HG03103 (cell line): ENCODE results near the gene P4HA2.

Experiments
- ATAC-seq: cut with Tn5 transposase; IDR thresholded peaks from one replicate; pipeline ENCODE4 v1.9.1; 2021; ENCODE audit warnings: low read depth; ENCODE audit not compliant: unreplicated experiment

P4HA2 gene

GRCh38 chr5:132265336-132266030 lies 37.8 kb upstream of the P4HA2 start:
- no peak for ATAC-seq

GRCh38 chr5:132264546-132265335 lies 37.1 kb upstream of the P4HA2 start:
- no peak for ATAC-seq

GRCh38 chr5:132263548-132264261 lies 36.1 kb upstream of the P4HA2 start:
- no peak for ATAC-seq

- ATAC-seq: no peak
Observed at GRCh38 chr5:132262882-132263547, 35.4 kb upstream of the P4HA2 start.

DNA sequence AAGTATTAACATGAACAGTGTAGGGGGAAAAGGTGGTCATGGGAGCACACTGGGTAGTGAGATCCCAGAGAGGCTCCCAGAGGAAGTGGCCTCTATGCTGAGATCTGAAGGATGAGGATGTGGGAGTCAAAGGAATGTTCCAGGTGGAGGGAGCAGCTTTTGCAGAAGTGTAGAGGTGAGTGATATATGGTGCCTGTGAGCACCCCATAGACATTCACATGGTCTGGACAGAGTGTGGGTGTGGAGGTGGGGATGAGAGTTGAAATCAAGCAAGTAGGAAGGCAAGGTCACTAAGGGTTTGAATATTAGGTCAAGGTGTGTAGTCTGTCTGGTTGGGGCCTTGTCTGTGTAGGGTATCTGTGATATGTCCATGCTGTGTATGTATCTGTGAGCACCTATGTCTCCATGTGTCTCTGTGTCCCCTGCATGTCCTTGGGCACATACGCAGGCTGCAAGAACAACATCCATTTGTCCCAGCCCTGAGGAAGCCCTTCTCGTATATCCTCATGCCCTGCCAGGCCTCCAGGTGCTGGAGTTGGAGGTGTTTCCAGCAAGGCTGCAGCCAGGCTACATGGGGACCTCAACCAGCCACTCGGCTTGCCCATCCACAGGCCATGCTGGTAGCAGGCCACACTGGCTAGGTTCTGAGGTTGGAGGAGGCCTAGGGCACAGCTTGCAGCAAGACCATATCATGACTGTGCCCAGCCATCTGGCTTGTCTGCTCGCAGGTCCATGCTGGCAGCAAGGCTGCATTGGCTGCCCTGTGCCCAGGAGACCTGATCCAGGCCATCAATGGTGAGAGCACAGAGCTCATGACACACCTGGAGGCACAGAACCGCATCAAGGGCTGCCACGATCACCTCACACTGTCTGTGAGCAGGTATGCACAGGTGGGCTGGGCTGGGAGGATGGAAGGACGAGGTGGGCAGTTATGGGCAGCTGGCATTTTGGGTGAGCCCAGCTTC lies 34.5 kb upstream of the P4HA2 start:
- ATAC-seq: no peak

DNA sequence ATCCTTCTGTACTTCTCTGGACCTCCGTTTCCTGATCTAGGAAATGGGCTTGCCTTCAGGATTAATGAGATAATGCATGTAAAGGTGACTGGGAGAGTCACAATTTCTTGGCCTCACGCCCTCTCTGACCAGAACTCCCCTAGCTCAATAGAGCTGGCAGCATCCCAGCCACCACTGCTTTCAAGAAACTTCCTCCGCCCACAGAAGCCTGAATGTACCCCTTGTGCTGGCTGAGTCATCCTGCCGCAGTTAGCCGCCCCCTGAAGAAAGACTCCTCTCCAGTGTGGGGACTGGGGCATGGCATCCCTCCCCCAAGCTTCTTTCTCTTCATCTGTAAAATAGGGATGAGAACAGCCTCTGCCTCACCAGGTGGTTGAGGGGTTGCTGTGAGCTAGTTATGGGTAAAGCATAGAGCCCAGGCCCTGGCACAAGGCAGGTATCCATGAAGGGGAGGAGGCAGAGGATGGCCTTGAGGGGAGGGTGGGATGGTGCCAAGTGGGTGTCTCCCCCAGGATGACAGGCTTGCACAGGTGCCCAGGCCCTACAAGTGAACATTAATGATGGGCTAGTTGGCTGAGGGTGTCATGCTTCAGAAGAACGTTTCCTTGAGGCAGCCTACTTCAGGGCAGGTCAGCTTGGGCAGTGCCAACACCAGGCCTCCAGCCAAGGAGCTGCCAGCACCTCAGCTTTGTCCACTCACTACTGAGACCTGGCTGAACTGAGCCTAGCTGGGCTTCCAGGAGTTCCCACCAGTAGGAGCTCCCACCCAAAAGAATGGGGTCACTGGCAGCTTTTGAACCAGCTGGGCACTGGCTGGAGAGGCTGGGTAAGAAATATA lies 33.3 kb upstream of the P4HA2 start:
- peak; percentile 45 for ATAC-seq

DNA sequence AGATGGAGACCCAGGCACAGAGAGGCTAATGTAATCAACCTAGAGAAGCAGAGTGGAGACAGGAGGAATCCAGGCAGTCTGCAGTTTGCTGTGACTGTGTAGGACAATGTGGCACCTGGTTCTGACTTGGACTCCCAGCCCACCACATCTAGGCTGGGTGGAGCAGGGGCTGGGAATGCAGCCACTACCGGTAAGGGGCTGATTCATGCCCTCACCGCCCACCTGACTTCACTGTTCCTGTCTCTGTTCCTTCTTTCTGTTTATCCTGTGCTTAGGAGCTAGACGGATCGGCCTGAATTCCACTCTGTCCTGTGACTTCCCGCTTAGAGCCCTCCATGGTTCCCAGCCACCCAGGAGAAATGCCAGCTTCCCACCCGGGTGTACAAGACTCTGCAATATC lies 32.4 kb upstream of the P4HA2 start:
- ATAC-seq: no peak

DNA sequence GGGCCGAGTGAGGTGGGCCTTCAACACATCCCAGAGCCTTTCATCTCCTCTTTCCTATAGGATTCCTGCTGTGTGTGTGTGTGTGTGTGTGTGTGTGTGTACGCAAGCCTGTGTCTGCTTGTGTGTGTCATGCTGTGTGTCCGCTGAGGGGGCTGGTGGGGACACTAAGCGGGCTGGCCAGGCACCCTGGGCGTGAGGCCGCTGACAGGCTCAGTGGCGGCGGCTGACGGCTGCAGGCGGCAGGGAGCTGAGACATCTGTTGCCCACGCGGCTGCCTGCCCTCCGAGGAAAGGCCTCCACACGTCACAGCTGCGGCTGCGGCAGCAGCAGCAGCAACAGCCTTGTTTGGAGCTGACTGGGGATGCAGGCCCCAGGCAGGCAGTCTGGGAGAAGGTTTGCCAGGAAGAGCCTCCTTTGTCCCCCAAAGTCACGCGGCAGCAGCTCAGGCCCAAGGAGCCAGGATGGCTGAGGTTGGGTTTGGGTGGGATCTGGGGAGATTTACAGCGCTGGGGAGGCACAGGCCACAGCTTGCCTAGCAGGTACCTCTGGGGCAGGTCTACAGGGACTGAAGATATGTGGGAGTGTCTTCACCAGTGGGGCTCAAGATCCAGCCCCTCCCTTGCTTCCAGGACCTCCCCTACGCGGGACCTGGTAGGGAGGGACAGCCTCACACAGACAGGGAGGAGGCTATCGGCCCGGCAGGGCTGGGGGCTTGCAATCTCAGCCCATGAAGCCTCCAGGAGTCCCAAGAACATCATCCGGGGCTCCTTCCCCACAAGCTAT lies 31.6 kb upstream of the P4HA2 start:
- ATAC-seq: no peak

DNA sequence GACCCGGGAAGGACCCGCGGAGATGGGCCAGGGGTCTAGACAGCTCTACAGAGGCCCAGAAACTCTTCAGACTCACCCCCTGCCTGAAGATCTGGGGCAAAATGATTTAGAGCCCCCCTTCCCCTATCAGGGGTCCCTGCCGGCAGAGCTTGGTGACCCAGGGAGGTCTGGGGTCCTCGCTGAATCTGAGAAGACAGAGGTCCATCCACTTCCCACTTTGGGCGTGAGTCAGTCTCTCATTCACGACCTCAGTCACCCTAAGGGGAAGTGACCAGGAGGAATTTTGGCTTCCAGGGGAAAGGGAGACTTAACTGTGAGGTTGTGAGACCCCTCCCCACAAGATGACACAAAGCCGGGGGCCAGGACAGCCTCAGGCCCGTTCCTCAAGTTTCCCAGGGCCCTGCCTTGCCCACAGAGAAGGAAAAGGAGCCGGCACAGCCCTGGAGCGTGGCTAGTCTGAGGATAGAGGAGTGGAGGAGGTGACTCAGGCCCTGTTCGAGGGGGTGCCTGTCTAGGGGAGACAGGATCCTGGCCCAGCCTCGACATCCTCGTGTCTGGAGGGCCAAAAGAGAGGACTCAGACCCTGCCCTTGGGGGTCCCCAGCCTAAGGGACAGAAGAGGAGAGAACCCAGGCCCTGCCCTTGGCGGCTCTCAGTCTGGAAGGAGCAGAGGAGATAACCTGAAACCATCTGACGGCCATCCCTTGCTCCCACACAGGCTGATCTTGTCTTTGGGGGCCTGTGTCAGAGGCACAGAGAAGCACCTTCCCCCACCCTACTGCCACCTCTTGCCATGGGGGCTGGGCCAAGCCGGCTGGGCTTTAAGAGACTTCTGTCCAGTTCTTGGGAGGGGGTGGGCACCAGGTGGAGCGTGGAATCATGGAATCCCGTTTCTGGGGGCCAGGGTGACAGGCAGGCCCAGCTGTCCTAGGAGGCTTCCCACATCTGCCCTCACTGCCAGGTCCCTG lies 30.7 kb upstream of the P4HA2 start:
- ATAC-seq: no peak

DNA sequence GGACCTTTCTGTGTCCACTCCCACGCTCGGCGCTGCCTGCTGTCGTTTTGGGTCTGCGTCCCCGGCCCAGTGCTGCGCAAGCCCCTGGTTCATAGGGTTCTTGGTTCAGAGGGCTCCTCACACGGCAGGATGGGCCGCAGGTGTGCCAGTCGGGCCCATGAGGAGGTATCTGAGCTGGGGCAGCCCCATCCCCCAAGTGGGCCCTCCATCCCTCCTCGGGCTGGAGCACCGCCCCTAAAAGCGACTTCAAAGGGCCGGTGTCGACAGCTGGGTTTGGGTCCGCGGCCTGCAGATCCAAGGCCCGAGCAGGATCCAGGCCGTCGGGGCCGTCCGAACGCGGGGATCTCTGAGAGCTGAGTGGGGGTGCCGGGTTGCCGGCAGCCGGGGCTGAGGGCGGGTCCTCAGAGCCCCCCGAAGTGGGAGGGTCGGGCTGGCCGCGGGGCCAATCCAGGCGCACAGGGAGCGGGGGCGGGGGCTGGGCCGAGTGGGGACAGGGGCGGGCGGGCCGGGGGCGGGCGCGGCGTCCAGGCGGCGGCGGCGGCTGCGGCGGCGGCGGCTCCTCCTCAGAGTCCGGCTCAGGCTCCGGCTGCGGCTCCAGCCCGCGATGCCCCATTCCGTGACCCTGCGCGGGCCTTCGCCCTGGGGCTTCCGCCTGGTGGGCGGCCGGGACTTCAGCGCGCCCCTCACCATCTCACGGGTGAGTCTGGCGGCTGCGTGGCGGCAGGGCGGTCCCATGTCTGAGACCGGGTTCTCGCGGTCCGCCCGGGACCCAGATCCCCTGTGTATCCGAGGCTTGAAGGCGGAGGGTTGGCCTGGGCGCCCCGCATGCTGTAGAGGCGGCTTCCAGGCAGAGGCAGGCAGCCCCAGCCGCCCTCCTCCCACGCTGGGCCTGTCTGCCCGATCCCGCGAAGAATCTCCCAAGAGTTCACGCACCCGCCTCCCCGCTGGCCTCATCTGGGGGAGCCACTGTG lies 29.8 kb upstream of the P4HA2 start, which contains the start of gene PDLIM4:
TSS of gene PDLIM4 (plus strand) at position 566 of the 971 bp plus-strand sequence. CDS start at position 605, 39 bp downstream.
- ATAC-seq: no peak

DNA sequence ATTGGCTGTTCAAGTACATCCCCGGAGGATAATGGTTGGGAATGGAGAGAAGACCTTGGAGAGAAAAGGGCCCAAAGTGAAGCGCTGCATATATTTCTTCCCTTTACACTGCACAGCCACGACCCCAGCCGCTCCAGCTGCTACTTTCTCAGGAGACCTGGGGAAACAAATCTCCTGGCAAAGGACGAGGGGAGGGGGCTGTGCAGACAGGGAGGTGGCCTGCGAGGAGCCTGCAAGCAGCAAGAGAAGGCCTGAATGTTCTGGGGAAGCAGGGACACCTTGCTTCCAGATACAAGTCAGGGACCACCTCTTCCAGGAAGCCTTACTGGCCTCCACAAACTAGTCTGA lies 29.1 kb upstream of the P4HA2 start:
- ATAC-seq: no peak

DNA sequence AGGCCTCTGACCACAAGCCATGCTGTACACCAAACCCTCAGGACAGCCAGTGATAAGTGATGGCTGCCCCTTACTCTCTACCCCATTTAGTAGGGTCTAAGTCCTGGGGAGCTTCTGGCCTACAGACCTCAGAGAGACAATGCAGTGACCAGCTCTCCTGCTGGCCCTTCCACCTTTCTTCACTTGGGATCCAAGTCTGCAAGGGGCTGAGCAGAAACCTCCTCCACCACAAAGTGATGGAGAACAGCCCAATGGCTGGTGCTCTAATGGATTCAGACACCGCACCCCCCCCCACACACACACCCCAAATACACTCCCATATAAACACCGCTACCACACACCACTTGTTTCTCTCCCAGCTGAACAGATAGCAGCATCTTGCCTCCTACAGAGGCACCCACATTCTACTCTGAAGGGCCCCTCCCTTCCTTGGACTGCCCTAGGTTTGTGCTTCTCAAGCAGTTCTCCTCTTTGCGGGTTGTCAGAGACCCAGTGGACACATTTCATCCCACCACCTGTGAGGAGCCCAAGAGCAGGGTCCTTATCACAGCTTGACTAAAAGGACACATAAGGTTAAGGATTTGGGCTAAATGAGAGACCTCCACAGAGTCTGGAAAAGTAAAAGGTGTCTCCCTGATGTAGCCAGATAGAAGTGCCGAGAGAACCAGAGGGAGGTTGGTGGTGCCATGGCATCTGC lies 28.6 kb upstream of the P4HA2 start:
- ATAC-seq: no peak

DNA sequence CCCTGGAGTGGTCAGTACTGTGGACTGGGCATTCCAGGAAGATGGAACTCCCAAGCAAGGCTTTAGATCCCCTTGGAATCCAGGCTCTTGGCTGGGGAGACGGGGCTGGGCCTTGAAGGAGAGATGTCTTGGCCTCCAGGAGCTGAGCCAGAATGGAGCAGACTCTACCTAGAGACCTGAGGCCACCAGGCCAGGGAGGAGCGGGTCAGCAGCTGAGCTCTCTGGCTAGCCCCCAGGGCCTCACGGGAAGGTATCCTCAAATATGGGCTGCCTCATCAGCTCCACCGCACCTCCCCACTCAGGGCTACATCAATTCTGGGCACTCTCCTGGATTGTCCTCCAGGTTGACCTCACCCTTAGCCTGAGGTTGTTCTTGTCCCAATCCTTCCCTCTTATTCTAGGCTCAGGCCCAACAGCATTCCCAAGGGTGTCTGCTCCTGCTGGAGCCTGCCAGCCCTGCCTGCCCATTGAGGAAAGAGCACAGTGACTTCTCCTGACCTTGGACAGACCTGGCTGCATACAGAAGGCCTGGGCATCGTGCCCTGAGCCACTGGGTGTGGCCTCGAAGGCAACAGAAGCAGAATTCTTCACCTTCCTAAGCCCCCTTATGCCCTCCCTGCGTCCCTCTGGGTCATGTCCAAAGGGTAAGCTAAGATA lies 26.8 kb upstream of the P4HA2 start:
- ATAC-seq: no peak

DNA sequence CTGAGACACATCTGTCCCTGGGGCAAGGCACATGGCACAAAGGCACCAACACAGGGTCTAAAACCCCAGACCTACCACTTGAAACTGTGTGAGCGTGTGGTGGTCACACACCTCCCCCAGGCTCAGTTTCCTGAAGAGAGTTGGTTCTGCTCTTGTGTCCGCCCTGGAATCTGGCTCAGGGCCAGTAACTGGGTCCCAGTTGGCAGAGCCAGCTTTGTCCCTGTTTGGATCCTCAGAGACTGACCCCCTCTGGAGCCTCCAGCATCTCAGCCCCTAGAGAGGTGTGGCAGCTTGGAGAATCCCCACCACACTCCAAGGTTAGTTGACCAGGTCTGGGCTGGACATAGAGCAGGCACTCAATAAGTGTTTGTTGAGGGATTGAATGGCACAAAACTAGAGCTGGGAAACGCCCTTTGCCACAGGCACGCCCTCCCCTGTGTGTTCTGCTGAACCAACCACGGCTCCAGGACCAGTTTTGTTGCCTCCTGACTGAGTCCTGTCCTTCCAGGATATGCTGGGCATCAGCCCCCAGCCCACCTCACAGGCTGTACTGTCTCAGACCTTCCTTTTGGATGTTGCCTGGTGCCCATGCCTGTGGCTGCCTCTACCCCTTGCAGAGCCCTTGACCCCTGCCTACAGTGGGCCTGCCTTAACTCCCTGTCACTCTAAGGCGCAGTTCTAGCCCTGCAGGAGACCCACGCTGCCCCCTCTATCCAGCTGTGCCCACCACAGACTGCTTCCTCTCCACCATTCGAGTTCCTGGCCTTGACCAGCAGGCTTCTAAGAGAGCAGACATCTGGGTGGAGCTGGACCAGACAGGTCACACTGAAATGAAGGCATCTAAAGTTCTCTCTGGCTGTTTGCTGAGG lies 26.0 kb upstream of the P4HA2 start:
- ATAC-seq: no peak
